Measurements from ENCODE around the gene LSAMP.

DNA sequence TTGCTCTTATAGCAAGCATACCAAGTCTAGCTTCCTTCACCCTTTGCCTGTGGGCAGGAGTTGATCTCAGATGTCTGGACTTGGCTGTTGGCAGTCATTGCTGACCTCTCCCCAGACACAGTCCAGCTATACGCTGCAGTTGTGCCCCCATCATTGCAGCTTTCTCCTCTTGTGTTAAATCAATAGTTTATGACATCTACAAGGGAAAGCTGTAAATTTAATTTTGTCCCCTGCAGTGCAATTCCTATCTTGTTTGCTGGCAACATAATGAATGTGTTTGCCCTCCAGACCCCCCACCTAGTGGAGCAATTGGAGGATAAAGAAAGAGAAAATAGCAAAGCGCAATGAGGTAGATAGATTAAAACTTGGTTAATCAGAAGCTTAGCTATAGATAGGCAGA lies 280.2 kb downstream of the LSAMP start:
- TF ChIP-seq CTCF (IDR thresholded peaks at IDR 0.05) (no peak), POLR2A (IDR thresholded peaks at IDR 0.05) (no peak)
